ENCODE measurements around the gene KIF1A. TPM values are rescaled to one million over a fixed set of nuclear protein-coding genes. Genes with fewer than 3 reads are reported as not detected.
"Not testable (repeated sequence)": the region's sequence is repeated elsewhere in the genome, so short reads cannot be mapped to it uniquely, and the experiment has no call there.

KIF1A gene
- total RNA-seq, 1 donor from 2014 or later: 29.9 TPM

GRCh38 chr2:240781471-240782220 lies 38.4 kb downstream of the KIF1A start:
- Mint-ChIP-seq H3K4me1 (no peaks in the 10 kb centered on the region), H3K4me3 (no peak overlapping the region), H3K9me3 (no peaks in the 10 kb centered on the region), H3K27ac (no peak overlapping the region), H3K27me3 (ENCODE audit: insufficient read depth, low read depth) (no peaks in the 10 kb centered on the region), H3K36me3 (no peaks in the 10 kb centered on the region)
- Histone ChIP-seq H3K4me2 (no peak overlapping the region), H3K9ac (no peak overlapping the region), H2AFZ (replicated peaks) (no peak overlapping the region), H3K36me3 (no peaks in the 10 kb centered on the region), H3K4me3 (no peak overlapping the region), H4K20me1 (ENCODE audit: low read depth) (no peaks in the 10 kb centered on the region), H3K27me3 (no peaks in the 10 kb centered on the region), H3K79me2 (ENCODE audit: low read depth) (no peaks in the 10 kb centered on the region), H3K4me1 (no peaks in the 10 kb centered on the region), H3K9me3 (ENCODE audit: low read depth) (no peaks in the 10 kb centered on the region), H3F3A (ENCODE audit: low read depth) (no peaks in the 10 kb centered on the region), H3K27ac (no peak overlapping the region)
- no peak for DNase-seq (ENCODE audit: low spot score)
- no peak for TF ChIP-seq EZH2phosphoT487 (IDR thresholded peaks at IDR 0.05)

DNA sequence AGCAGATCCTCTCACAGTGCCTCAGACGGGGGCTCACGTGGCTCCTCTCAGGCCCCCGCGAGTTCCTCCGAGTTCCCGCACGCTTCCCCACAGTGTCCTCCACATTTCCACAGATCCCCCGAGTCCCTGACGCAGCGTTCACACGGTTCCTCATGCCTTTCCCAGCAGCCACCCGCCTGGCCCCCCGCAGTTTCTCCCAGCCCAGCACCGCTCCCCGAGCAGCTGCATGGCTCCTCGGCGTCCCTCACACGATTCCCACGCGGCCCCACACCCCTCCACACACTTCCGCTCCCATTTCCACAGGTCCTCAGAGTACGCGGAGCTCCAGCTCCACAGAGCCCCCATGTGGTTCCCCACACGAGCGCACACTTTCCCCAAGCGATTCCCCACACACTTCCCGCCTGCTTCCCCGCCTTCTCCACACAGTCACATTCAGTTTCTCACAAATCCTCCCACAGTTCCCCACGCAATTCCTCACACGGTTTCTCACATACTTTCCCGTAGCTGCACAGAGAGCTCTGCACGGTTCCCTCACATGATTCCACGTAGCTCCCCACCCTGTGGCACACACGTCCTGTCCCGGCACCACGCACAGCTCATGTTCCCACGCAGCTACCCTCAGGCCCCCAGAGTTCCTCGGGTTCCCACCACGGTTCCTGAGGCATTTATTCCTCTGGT lies 39.9 kb downstream of the KIF1A start:
- no peak overlapping the region for H3K27ac Mint-ChIP-seq
- DNase-seq (ENCODE audit: low spot score): no peak
- H3K9me3 Mint-ChIP-seq: no peaks in the 10 kb centered on the region
- peaks cover 7% of the 10 kb centered on the region for H3K4me1 Mint-ChIP-seq
- no peaks in the 10 kb centered on the region for H4K20me1 ChIP-seq (ENCODE audit: low read depth)
- H2AFZ ChIP-seq (replicated peaks): no peak overlapping the region
- H3K27me3 Mint-ChIP-seq (ENCODE audit: insufficient read depth, low read depth): no peaks in the 10 kb centered on the region
- no peak overlapping the region for H3K9ac ChIP-seq
- no peaks in the 10 kb centered on the region for H3K4me1 ChIP-seq
- H3K36me3 Mint-ChIP-seq: peaks cover 4% of the 10 kb centered on the region
- no peak overlapping the region for H3K4me2 ChIP-seq
- no peak overlapping the region for H3K4me3 Mint-ChIP-seq
- no peak overlapping the region for H3K4me3 ChIP-seq
- TF ChIP-seq EZH2phosphoT487 (IDR thresholded peaks at IDR 0.05) (no peak), EZH2 (IDR thresholded peaks at IDR 0.05) (no peak), CTCF (IDR thresholded peaks at IDR 0.05) (no peak)
- no peaks in the 10 kb centered on the region for H3K36me3 ChIP-seq
- no peaks in the 10 kb centered on the region for H3K9me3 ChIP-seq (ENCODE audit: low read depth)
- no peaks in the 10 kb centered on the region for H3K79me2 ChIP-seq (ENCODE audit: low read depth)
- H3K27me3 ChIP-seq: no peaks in the 10 kb centered on the region
- H3K27ac ChIP-seq: no peak overlapping the region
- H3F3A ChIP-seq (ENCODE audit: low read depth): no peaks in the 10 kb centered on the region

DNA sequence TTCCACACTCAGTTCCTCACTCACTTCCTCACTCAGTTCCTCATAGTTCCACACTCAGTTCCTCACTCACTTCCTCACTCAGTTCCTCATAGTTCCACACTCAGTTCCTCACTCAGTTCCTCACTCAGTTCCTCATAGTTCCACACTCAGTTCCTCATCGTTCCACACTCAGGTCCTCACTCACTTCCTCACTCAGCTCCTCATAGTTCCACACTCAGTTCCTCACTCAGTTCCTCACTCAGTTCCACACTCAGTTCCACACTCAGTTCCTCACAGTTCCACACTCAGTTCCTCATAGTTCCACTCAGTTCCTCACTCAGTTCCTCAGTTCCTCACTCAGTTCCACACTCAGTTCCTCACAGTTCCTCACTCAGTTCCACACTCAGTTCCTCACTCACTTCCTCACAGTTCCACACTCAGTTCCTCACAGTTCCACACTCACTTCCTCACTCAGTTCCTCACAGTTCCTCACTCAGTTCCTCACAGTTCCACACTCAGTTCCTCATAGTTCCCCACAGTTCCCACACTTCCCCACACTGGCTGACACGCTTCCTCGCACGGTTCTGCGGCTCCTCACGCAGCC lies 40.7 kb downstream of the KIF1A start:
- not testable (repeated sequence) for H3K9ac ChIP-seq; H3F3A ChIP-seq (ENCODE audit: low read depth); H3K4me1 ChIP-seq; H4K20me1 ChIP-seq (ENCODE audit: low read depth); H3K79me2 ChIP-seq (ENCODE audit: low read depth); H3K4me3 ChIP-seq; H3K36me3 ChIP-seq; H3K9me3 Mint-ChIP-seq; H2AFZ ChIP-seq (replicated peaks); H3K36me3 Mint-ChIP-seq; H3K27me3 Mint-ChIP-seq (ENCODE audit: insufficient read depth, low read depth); H3K27ac Mint-ChIP-seq; H3K27ac ChIP-seq; H3K4me3 Mint-ChIP-seq; H3K27me3 ChIP-seq; H3K9me3 ChIP-seq (ENCODE audit: low read depth); H3K4me2 ChIP-seq; H3K4me1 Mint-ChIP-seq; DNase-seq (ENCODE audit: low spot score)

GRCh38 chr2:240778426-240778825 lies 41.6 kb downstream of the KIF1A start:
- TF ChIP-seq EZH2 (IDR thresholded peaks at IDR 0.05) (no peak), CTCF (IDR thresholded peaks at IDR 0.05) (no peak)
- Histone ChIP-seq H3K36me3 (no peaks in the 10 kb centered on the region), H3K27ac (no peak overlapping the region), H3F3A (ENCODE audit: low read depth) (no peaks in the 10 kb centered on the region), H2AFZ (replicated peaks) (no peak overlapping the region), H3K4me3 (no peak overlapping the region), H3K4me2 (no peak overlapping the region), H3K9me3 (ENCODE audit: low read depth) (no peaks in the 10 kb centered on the region), H4K20me1 (ENCODE audit: low read depth) (no peaks in the 10 kb centered on the region), H3K9ac (no peak overlapping the region), H3K79me2 (ENCODE audit: low read depth) (no peaks in the 10 kb centered on the region), H3K4me1 (no peaks in the 10 kb centered on the region), H3K27me3 (no peaks in the 10 kb centered on the region)
- Mint-ChIP-seq H3K4me1 (peaks cover 7% of the 10 kb centered on the region), H3K4me3 (no peak overlapping the region), H3K9me3 (no peaks in the 10 kb centered on the region), H3K27ac (no peak overlapping the region), H3K27me3 (ENCODE audit: insufficient read depth, low read depth) (no peaks in the 10 kb centered on the region), H3K36me3 (peaks cover 6% of the 10 kb centered on the region)
- DNase-seq (ENCODE audit: low spot score): no peak
